Measurements from ENCODE around the gene HIP1.
"Not testable (repeated sequence)": the region's sequence is repeated elsewhere in the genome, so short reads cannot be mapped to it uniquely, and the experiment has no call there.

Gene HIP1

DNA sequence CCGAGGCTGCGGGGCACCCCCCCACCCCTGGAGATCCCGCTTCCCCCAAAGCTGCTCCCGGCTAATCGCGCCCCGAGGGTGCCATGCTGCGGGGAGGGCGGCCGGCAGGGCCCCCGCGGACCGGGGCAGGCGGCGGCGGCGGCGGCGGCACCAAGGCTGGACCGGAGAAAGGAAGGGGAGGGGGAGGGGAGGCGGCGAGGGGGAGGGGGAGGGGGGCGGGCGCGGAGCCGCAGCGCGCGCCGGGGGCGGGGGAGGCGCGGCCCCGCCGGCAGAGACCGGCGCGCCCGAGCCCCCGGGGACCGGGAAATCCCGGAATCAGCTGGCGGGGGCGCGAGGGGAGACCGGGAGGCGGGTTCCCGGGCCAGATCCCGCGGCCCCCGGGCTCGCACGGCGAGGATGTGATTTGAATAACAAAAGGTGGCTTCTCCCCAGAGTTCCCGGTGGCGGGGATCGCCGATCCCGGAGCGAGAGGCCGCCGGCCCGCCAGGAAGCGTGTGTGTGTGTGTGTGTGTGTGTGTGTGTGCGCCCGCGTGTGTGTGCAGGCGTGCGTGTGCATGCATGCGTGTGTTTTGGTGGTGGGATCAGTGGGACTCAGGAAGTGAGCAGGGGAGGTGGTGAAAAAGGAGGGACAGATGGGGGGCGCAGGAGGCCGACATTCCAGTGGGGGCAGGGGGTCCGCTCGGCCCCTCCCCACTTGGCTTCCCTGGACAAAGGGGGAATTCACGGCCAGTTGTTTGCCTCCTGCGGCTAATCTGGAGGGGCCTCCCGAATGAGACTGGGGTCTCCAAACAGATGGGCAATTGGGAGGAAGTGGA, 99.5 kb downstream of the HIP1 start:
- no peak for DNase-seq

GRCh38 chr7:75638594-75639070, 100.1 kb downstream of the HIP1 start:
- no peak for DNase-seq

GRCh38 chr7:75637854-75638593, 100.7 kb downstream of the HIP1 start:
- no peak for DNase-seq

DNA sequence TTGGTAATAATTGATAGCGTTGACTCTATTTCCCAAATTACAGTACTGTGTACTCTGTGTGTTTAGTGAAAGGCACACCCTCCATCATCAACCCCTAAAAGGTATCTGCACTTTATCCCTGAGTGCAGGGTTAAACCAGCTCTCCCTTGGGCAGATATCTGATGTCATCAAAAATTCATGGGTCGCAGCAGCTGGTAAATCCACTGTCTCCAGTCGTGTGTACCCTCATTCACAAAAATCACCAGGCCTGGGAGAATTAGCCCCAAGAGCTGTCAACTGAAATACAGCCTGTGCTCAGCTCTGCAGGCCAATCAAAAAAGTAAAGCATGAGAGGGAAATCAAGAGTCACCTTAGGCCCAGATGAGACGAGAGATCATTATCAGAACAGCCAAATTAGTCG, 103.7 kb downstream of the HIP1 start:
- DNase-seq: no peak

DNA sequence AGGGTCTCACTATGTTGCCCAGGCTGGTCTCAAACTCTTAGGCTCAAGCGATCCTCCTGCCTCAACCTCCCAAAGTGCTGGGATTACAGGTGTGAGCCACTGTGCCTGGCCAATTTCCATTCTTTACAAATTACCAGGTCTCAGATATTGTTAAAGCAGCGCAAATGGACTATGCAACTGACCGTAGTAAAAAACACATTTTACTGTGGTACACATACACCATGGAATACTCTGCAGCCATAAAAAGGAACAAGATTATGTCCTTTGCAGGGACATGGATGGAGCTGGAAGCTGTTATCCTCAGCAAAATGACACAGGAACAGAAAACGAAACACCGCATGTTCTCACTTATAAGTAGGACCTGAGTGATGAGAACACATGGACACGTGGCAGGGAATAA, 106.2 kb downstream of the HIP1 start:
- DNase-seq: not testable (repeated sequence)

DNA sequence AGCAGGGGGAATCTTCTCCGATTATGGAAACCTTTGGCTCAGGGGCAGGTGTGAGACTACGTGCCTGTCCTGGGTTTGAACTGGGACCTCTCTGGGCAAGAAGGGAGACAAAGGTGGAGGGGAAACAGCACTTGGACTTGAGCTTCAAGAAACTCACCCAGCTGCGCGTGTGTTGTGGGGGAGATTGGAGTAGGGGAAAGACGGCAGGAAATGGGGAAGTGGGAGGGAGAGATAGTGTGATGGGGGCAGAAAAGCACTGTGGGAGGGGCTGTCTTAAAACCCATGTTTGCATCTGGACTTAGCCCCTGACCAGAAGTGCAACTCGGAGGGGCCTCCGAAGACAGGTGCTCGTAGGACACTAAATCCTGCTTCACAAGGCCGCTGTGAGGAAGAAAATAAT, 107.0 kb downstream of the HIP1 start:
- no peak for DNase-seq

- DNase-seq: no peak
Measured at GRCh38 chr7:75630549-75630948, 108.2 kb downstream of the HIP1 start.

DNA sequence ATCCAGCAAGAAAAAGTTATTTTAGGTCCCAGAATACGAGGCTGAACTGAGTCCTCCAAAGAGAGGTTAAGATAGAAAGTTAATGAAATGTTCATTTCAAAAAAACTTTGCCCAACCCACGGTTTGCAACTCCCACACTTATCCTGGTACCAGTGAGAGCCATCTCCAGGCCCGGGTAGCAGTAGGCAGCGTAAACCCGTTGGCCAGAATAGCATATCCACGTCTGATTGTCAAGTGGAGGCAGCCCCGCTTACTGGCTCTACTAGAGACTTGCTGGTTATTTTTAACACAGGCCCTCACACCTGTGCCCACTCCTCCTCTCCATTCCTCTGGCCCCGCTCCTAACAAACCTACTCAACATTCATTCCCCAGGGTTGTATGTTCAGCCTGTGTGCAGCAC, 109.7 kb downstream of the HIP1 start:
- no peak for DNase-seq

DNA sequence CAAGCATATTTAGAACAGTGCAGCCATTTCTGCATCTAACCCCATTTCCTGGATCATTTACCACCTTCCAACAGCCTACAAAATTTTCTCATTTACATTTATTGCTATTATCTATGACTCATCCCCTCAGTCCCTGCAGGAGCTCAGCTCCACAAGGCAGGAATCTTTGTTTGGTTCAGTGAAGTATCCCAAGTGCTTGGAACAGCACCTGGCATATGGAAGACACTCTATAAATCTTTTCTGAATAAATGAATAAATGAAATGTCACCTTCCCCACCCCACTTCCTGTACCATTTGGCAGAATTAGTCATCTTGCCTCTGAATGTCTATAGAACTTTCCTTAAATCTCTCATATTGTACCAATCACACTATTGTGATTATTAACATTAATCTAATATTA, 110.7 kb downstream of the HIP1 start:
- no peak for DNase-seq

- DNase-seq: no peak
Measured at GRCh38 chr7:75626954-75627353, 111.8 kb downstream of the HIP1 start.

DNA sequence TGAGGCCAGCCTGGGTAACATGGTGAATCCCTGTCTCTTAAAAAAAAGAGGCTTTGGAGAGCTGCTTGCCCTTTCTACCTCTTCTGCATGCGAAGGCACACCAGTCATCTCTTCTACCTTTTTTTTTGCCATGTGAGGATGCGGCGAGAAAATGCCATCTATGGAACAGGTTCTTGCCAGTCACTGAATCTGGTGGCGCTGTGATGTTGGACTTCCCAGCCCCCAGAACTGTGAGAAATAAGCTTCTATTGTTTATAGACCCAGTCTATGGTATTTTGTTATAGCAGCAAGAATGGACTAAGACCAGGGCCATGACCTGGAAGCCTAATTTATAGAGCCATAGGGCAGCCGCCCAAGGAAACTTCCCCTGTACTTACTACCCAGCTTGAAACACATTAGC, 112.9 kb downstream of the HIP1 start:
- DNase-seq: no peak

DNA sequence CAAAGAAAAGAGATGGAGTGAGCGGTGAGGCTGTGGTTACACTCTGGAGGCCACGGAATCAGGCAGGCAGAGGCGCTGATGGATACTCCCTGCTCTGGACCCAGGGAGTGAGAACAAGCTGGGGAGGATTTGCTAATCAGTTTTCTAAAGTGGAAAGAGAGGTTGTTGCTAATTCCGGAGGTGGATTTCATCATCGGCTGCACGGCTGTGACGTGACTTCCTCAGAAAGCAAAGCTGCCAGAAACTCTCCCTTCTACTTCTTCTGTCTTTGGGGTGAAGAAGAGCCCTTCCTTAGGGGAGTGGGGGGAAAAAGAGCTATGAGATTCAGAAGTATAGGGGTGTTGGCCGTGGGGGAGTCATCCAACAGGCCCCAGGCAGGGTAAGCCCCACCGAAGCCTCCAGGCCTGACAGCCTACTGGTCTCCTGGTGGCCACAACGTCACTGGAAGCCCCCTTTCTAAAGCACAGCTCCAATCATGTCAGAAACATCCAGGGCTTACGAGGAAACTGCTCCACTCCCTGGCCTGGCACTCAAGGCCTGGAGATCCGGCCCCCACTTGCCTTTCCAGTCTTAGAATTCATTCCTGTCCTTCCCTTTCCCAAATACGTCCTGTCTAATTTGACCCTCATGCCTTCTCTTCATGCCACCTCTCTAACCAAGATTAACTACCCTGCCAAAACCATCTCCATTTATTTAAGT, 114.5 kb downstream of the HIP1 start:
- DNase-seq: no peak

DNA sequence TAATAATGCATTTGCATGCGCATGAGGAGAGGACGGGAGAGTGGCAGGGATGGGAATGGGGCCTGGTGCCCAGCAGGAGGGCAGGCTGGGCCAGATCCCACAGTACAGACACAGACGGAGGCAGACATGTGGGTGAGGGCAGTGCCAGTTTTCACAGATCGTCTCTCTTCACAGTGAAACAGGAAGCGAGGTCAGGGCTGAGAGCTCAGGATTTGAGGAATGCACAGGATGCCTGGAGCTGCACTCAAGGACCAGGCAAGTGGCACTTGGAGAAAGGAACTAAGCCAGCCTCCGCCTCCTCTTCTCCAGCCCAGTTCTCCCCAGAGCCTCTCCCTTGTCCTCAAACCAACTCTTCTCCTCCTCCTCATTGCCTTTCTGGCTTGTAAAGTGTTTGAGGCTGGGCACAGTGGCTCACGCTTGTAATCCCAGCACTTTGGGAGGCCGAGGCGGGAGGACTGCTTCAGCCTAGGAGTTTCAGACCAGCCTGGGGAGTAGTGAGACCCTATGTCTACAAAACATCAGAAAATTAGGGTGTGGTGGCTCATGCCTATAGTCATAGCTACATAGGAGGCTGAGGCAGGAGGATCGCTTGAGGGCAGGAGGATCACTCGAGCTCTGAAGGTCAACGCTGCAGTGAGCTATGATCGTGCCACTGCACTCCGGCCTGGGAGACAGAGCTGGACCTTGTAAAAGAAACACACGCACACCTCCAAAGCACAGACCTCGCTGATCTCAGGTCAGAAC, 115.2 kb downstream of the HIP1 start:
- DNase-seq: no peak

GRCh38 chr7:75621124-75621523, 117.6 kb downstream of the HIP1 start:
- DNase-seq: no peak

GRCh38 chr7:75619636-75620035, 119.1 kb downstream of the HIP1 start:
- DNase-seq: no peak

DNA sequence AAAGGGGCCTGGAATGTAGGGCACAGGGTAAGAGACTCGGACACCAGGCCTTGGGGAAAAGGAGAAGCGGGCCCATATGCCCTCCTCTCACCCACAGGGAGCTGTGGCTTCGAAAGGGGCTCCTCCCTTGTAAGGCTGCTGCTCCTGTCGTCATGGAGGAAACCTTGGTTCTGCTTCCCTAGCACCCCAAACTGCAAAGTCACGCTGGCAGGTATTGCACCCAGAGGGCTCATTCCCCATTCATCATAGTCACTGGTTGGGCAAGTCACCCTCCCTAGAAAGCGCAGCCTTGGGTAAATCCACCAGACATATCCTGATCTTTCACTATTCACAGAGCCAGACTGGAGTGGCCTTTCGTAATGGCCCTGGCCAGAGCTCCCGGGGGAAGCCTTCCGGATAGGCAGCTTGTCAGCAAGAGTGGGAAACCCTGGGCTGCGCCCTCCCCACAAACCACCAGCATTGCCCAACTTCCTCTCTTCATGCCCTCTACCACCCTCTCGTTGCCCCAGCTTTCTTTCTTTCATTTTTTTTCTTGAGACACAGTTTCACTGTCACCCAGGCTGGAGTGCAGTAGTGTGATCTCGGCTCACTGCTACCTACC, 121.0 kb downstream of the HIP1 start:
- no peak for DNase-seq

GRCh38 chr7:75616421-75617167, 122.1 kb downstream of the HIP1 start:
- DNase-seq: no peak

GRCh38 chr7:75614401-75614800, 124.3 kb downstream of the HIP1 start:
- no peak for DNase-seq

DNA sequence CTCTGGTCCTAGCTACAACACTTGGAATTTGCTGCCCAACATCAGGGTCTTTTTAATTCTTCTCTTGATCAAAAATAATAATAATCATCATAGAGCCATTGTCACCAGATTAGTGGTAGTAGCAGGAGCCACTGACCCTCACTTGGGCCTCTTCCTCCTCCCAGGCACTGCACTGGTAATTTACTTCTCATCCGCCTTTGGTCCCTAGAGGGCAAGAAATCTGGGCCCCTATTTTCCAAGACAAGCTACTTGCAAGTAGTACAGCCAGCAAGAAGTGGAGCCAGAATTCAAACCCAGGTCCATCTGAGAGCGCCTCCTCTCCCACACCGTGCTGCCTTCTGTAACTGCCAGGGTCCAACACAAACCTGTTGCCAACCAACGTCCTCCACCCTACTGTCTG, 125.4 kb downstream of the HIP1 start:
- no peak for DNase-seq

GRCh38 chr7:75611557-75612178, 127.1 kb downstream of the HIP1 start:
- DNase-seq: no peak

DNA sequence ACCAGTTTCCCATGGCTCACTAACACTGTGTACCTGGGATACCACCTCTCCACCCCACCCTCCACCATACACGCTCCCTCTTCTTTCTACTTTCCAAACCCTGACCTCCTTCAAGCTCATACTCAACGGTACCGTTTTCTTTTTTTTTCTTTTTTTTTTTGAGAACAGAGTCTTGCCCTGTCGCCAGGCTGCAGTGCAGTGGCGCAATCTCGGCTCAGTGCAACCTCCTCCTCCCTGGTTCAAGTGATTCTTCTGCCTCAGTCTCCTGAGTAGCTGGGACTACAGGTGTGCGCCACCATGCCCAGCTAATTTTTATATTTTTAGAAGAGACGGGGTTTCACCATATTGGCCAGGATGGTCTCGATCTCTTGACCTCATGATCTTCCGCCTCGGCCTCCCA, 129.3 kb downstream of the HIP1 start:
- DNase-seq: not testable (repeated sequence)
